ENCODE data around the gene LHFPL4. TPM values are rescaled to one million over a fixed set of nuclear protein-coding genes. Genes with fewer than 3 reads are reported as not detected.
A peak's percentile ranks its signal among the peaks of the same experiment; 100 is the strongest.
"Not testable (repeated sequence)": the region's sequence is repeated elsewhere in the genome, so short reads cannot be mapped to it uniquely, and the experiment has no call there.

Gene LHFPL4
- total RNA-seq: not detected

- H3K9me3 Mint-ChIP-seq: peaks cover 7% of the 10 kb centered on the region
- no peak for ATAC-seq (replicated peaks)
- peaks cover 63% of the 10 kb centered on the region for H3K27me3 Mint-ChIP-seq
- H3K36me3 Mint-ChIP-seq (ENCODE audit: low read depth): no peaks in the 10 kb centered on the region
- H3K4me1 Mint-ChIP-seq: peaks cover 10% of the 10 kb centered on the region
- H3K27ac Mint-ChIP-seq: no peak within 1 kb of the TSS
- H3K4me3 Mint-ChIP-seq: no peak within 1 kb of the TSS
Observed at GRCh38 chr3:9553021-9553947, at the start of gene LHFPL4. Gene LHFPL4, minus strand, starts transcription at chr3:9553822. Its CDS starts 1,143 bp downstream, at chr3:9552679.

- ATAC-seq (replicated peaks): no peak
- H3K9me3 Mint-ChIP-seq: peaks cover 8% of the 10 kb centered on the region
- H3K4me1 Mint-ChIP-seq: no peaks in the 10 kb centered on the region
- H3K27ac Mint-ChIP-seq: no peak overlapping the region
- H3K36me3 Mint-ChIP-seq (ENCODE audit: low read depth): no peaks in the 10 kb centered on the region
- no peak overlapping the region for H3K4me3 Mint-ChIP-seq
- H3K27me3 Mint-ChIP-seq: peaks cover 31% of the 10 kb centered on the region
Observed at GRCh38 chr3:9602620-9603019, 49.0 kb upstream of the LHFPL4 start.

GRCh38 chr3:9601006-9601581 is 47.5 kb upstream of the LHFPL4 start:
- not testable (repeated sequence) for H3K27ac Mint-ChIP-seq; H3K9me3 Mint-ChIP-seq; H3K4me1 Mint-ChIP-seq; ATAC-seq (replicated peaks); H3K4me3 Mint-ChIP-seq; H3K36me3 Mint-ChIP-seq (ENCODE audit: low read depth)
- peaks cover 28% of the 10 kb centered on the region for H3K27me3 Mint-ChIP-seq

- ATAC-seq (replicated peaks): peak; percentile 38
- H3K4me3 Mint-ChIP-seq: no peak overlapping the region
- no peaks in the 10 kb centered on the region for H3K4me1 Mint-ChIP-seq
- peaks cover 27% of the 10 kb centered on the region for H3K27me3 Mint-ChIP-seq
- H3K9me3 Mint-ChIP-seq: peaks cover 3% of the 10 kb centered on the region
- H3K36me3 Mint-ChIP-seq (ENCODE audit: low read depth): no peaks in the 10 kb centered on the region
- no peak overlapping the region for H3K27ac Mint-ChIP-seq
Observed at GRCh38 chr3:9600597-9600996, 47.0 kb upstream of the LHFPL4 start.

- H3K36me3 Mint-ChIP-seq (ENCODE audit: low read depth): no peaks in the 10 kb centered on the region
- H3K27me3 Mint-ChIP-seq: peaks cover 23% of the 10 kb centered on the region
- H3K27ac Mint-ChIP-seq: no peak overlapping the region
- H3K9me3 Mint-ChIP-seq: no peaks in the 10 kb centered on the region
- no peak for ATAC-seq (replicated peaks)
- no peaks in the 10 kb centered on the region for H3K4me1 Mint-ChIP-seq
- H3K4me3 Mint-ChIP-seq: no peak overlapping the region
Observed at GRCh38 chr3:9598783-9599387, 45.3 kb upstream of the LHFPL4 start.

- H3K9me3 Mint-ChIP-seq: no peaks in the 10 kb centered on the region
- H3K4me3 Mint-ChIP-seq: no peak overlapping the region
- ATAC-seq (replicated peaks): no peak
- no peaks in the 10 kb centered on the region for H3K4me1 Mint-ChIP-seq
- H3K27ac Mint-ChIP-seq: no peak overlapping the region
- H3K36me3 Mint-ChIP-seq (ENCODE audit: low read depth): no peaks in the 10 kb centered on the region
- peaks cover 20% of the 10 kb centered on the region for H3K27me3 Mint-ChIP-seq
Observed at GRCh38 chr3:9595877-9596276, 42.3 kb upstream of the LHFPL4 start.

GRCh38 chr3:9591781-9592180 is 38.2 kb upstream of the LHFPL4 start:
- H3K9me3 Mint-ChIP-seq; H3K4me3 Mint-ChIP-seq; H3K4me1 Mint-ChIP-seq; ATAC-seq (replicated peaks); H3K27ac Mint-ChIP-seq; H3K27me3 Mint-ChIP-seq; H3K36me3 Mint-ChIP-seq (ENCODE audit: low read depth): not testable (repeated sequence)

GRCh38 chr3:9590282-9590791 is 36.7 kb upstream of the LHFPL4 start:
- H3K36me3 Mint-ChIP-seq (ENCODE audit: low read depth): no peaks in the 10 kb centered on the region
- H3K9me3 Mint-ChIP-seq: no peaks in the 10 kb centered on the region
- no peak overlapping the region for H3K27ac Mint-ChIP-seq
- H3K4me1 Mint-ChIP-seq: no peaks in the 10 kb centered on the region
- no peak for ATAC-seq (replicated peaks)
- no peak overlapping the region for H3K4me3 Mint-ChIP-seq
- H3K27me3 Mint-ChIP-seq: peaks cover 6% of the 10 kb centered on the region

GRCh38 chr3:9583792-9584191 is 30.2 kb upstream of the LHFPL4 start:
- H3K27ac Mint-ChIP-seq: no peak overlapping the region
- H3K4me3 Mint-ChIP-seq: no peak overlapping the region
- no peaks in the 10 kb centered on the region for H3K36me3 Mint-ChIP-seq (ENCODE audit: low read depth)
- no peak for ATAC-seq (replicated peaks)
- no peaks in the 10 kb centered on the region for H3K4me1 Mint-ChIP-seq
- H3K9me3 Mint-ChIP-seq: peaks cover 5% of the 10 kb centered on the region
- H3K27me3 Mint-ChIP-seq: peaks cover 3% of the 10 kb centered on the region

- H3K4me1 Mint-ChIP-seq: no peaks in the 10 kb centered on the region
- peaks cover 3% of the 10 kb centered on the region for H3K27me3 Mint-ChIP-seq
- H3K27ac Mint-ChIP-seq: no peak overlapping the region
- ATAC-seq (replicated peaks): no peak
- no peak overlapping the region for H3K4me3 Mint-ChIP-seq
- H3K9me3 Mint-ChIP-seq: peaks cover 5% of the 10 kb centered on the region
- no peaks in the 10 kb centered on the region for H3K36me3 Mint-ChIP-seq (ENCODE audit: low read depth)
Observed at GRCh38 chr3:9583371-9583770, 29.7 kb upstream of the LHFPL4 start.

- H3K9me3 Mint-ChIP-seq: peaks cover 5% of the 10 kb centered on the region
- no peak for ATAC-seq (replicated peaks)
- H3K4me1 Mint-ChIP-seq: no peaks in the 10 kb centered on the region
- H3K36me3 Mint-ChIP-seq (ENCODE audit: low read depth): no peaks in the 10 kb centered on the region
- no peak overlapping the region for H3K27ac Mint-ChIP-seq
- peaks cover 3% of the 10 kb centered on the region for H3K27me3 Mint-ChIP-seq
- no peak overlapping the region for H3K4me3 Mint-ChIP-seq
Observed at GRCh38 chr3:9582332-9582731, 28.7 kb upstream of the LHFPL4 start.

GRCh38 chr3:9581742-9582141 is 28.1 kb upstream of the LHFPL4 start:
- Mint-ChIP-seq H3K27me3 (peaks cover 3% of the 10 kb centered on the region), H3K36me3 (ENCODE audit: low read depth) (no peaks in the 10 kb centered on the region), H3K27ac (no peak overlapping the region), H3K4me1 (no peaks in the 10 kb centered on the region), H3K4me3 (no peak overlapping the region), H3K9me3 (peaks cover 5% of the 10 kb centered on the region)
- no peak for ATAC-seq (replicated peaks)

- Mint-ChIP-seq H3K4me1 (no peaks in the 10 kb centered on the region), H3K9me3 (peaks cover 3% of the 10 kb centered on the region), H3K36me3 (ENCODE audit: low read depth) (no peaks in the 10 kb centered on the region), H3K27me3 (peaks cover 18% of the 10 kb centered on the region), H3K27ac (no peak overlapping the region), H3K4me3 (no peak overlapping the region)
- ATAC-seq (replicated peaks): no peak
Observed at GRCh38 chr3:9569054-9569453, 15.4 kb upstream of the LHFPL4 start.

GRCh38 chr3:9565316-9565715 is 11.7 kb upstream of the LHFPL4 start:
- H3K4me3 Mint-ChIP-seq: no peak overlapping the region
- no peaks in the 10 kb centered on the region for H3K9me3 Mint-ChIP-seq
- H3K4me1 Mint-ChIP-seq: no peaks in the 10 kb centered on the region
- no peaks in the 10 kb centered on the region for H3K36me3 Mint-ChIP-seq (ENCODE audit: low read depth)
- no peak overlapping the region for H3K27ac Mint-ChIP-seq
- no peak for ATAC-seq (replicated peaks)
- H3K27me3 Mint-ChIP-seq: peaks cover 12% of the 10 kb centered on the region

- Mint-ChIP-seq H3K27me3 (peaks cover 12% of the 10 kb centered on the region), H3K4me1 (no peaks in the 10 kb centered on the region), H3K27ac (no peak overlapping the region), H3K4me3 (no peak overlapping the region), H3K9me3 (no peaks in the 10 kb centered on the region), H3K36me3 (ENCODE audit: low read depth) (no peaks in the 10 kb centered on the region)
- no peak for ATAC-seq (replicated peaks)
Observed at GRCh38 chr3:9563851-9564250, 10.2 kb upstream of the LHFPL4 start.

Measured in activated T-helper 17 cell treated with anti-CD3 and anti-CD28 coated beads, Interleukin-2, amount 50 U/mL, for 72 hours (primary cell).